ENCODE data around the gene EP400.

- TF ChIP-seq CTCF (IDR thresholded peaks at IDR 0.05), result no peak
- no peak for TF ChIP-seq POLR2A (IDR thresholded peaks at IDR 0.05)
Measured at GRCh38 chr12:132062481-132062880, 112.7 kb downstream of the EP400 start.
